Hepatocyte (in vitro differentiated cells): ENCODE results near the gene IFIT3. TPM values are rescaled to one million over a fixed set of nuclear protein-coding genes. Genes with fewer than 3 reads are reported as not detected.

Source experiments
- DNase-seq: peaks from one replicate; pipeline ENCODE4 v3.0.0-alpha.2; 2016; ENCODE audit warnings: low spot score
- H2AFZ ChIP-seq: fragments of 200-600 bp; sonication (generic); 2 replicates; pipeline ENCODE4 v1.6.0; 2016; ENCODE audit warnings: antibody characterized with exemption, mild to moderate bottlenecking
- H3K27ac ChIP-seq: fragments of 200-600 bp; sonication (generic); 2 replicates; pipeline ENCODE4 v1.5.1; 2016; ENCODE audit warnings: mild to moderate bottlenecking
- H3K27me3 ChIP-seq: fragments of 200-600 bp; sonication (generic); 2 replicates; pipeline ENCODE4 v1.6.1; 2016
- H3K36me3 ChIP-seq: fragments of 200-600 bp; sonication (generic); replicated peaks from 2 replicates; pipeline ENCODE4 v1.5.1; 2016; ENCODE audit warnings: low read depth; ENCODE audit not compliant: insufficient read depth
- H3K4me1 ChIP-seq: fragments of 200-600 bp; sonication (generic); 2 replicates; pipeline ENCODE4 v1.5.1; 2016; ENCODE audit warnings: mild to moderate bottlenecking, moderate library complexity; ENCODE audit not compliant: insufficient read depth
- H3K4me2 ChIP-seq: fragments of 200-600 bp; sonication (generic); 2 replicates; pipeline ENCODE4 v1.6.0; 2016
- H3K4me3 ChIP-seq: fragments of 200-600 bp; sonication (generic); 2 replicates; pipeline ENCODE4 v1.5.1; 2016; ENCODE audit warnings: mild to moderate bottlenecking
- H3K79me2 ChIP-seq: fragments of 200-600 bp; sonication (generic); 2 replicates; pipeline ENCODE4 v1.6.0; 2017; ENCODE audit warnings: mild to moderate bottlenecking
- H3K9me2 ChIP-seq: fragments of 200-600 bp; sonication (generic); replicated peaks from 2 replicates; pipeline ENCODE4 v1.6.0; 2017; ENCODE audit warnings: mild to moderate bottlenecking; ENCODE audit not compliant: insufficient read depth
- H3K9me3 ChIP-seq: fragments of 200-600 bp; sonication (generic); 2 replicates; pipeline ENCODE4 v1.5.1; 2016; ENCODE audit warnings: low read depth, mild to moderate bottlenecking
- H4K20me1 ChIP-seq: fragments of 200-600 bp; sonication (generic); 2 replicates; pipeline ENCODE4 v1.6.0; 2016; ENCODE audit warnings: mild to moderate bottlenecking; ENCODE audit not compliant: insufficient read depth, poor library complexity, severe bottlenecking
- EZH2 ChIP-seq: fragments of 200-600 bp; sonication (generic); IDR thresholded peaks from 2 replicates; pipeline ENCODE4 v1.6.1; 2016; ENCODE audit warnings: antibody characterized with exemption, mild to moderate bottlenecking, borderline replicate concordance
- EZH2phosphoT487 ChIP-seq: fragments of 200-600 bp; sonication (generic); IDR thresholded peaks from one replicate; pipeline ENCODE4 v1.6.1; 2018; ENCODE audit warnings: antibody characterized with exemption, mild to moderate bottlenecking, low read depth, moderate library complexity; ENCODE audit not compliant: unreplicated experiment, severe bottlenecking
- WGBS: methylation state at CpG from one replicate; pipeline ENCODE4 v1.1.6; 2016; ENCODE audit warnings: low lambda C conversion rate; ENCODE audit errors: missing lambda C conversion rate; 5-methylcytosine and 5-hydroxymethylcytosine counted together
- polyA plus RNA-seq: library from polyadenylated mRNA; unstranded; fragments of >200 nt; fragmentation: Nextera tagmentation; extraction: Ambion mirVana; gene quantifications from 2 replicates; pipeline ENCODE4 v1.2.1, GENCODE V29; 2016
- total RNA-seq: library from RNA; depleted of rRNA; stranded (reverse); fragments of >200 nt; gene quantifications from 2 replicates; pipeline ENCODE4 v1.2.3, GENCODE V29; 2014
- TF ChIP-seq, protein P1 (sequence below): fragments of 200-600 bp; sonication (generic); IDR thresholded peaks from 2 replicates; pipeline ENCODE4 v1.5.1; 2016; ENCODE audit warnings: antibody characterized with exemption, mild to moderate bottlenecking; ENCODE audit not compliant: poor library complexity

Gene IFIT3
- total and polyA plus RNA-seq, 2 experiments from 2014 or later = 8.6 to 10.8 TPM

- TF ChIP-seq, protein P1, sequence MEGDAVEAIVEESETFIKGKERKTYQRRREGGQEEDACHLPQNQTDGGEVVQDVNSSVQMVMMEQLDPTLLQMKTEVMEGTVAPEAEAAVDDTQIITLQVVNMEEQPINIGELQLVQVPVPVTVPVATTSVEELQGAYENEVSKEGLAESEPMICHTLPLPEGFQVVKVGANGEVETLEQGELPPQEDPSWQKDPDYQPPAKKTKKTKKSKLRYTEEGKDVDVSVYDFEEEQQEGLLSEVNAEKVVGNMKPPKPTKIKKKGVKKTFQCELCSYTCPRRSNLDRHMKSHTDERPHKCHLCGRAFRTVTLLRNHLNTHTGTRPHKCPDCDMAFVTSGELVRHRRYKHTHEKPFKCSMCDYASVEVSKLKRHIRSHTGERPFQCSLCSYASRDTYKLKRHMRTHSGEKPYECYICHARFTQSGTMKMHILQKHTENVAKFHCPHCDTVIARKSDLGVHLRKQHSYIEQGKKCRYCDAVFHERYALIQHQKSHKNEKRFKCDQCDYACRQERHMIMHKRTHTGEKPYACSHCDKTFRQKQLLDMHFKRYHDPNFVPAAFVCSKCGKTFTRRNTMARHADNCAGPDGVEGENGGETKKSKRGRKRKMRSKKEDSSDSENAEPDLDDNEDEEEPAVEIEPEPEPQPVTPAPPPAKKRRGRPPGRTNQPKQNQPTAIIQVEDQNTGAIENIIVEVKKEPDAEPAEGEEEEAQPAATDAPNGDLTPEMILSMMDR = no peak
- no peak for TF ChIP-seq EZH2
Measured at GRCh38 chr10:89295597-89295996, 32.2 kb upstream of the IFIT3 start.

DNA sequence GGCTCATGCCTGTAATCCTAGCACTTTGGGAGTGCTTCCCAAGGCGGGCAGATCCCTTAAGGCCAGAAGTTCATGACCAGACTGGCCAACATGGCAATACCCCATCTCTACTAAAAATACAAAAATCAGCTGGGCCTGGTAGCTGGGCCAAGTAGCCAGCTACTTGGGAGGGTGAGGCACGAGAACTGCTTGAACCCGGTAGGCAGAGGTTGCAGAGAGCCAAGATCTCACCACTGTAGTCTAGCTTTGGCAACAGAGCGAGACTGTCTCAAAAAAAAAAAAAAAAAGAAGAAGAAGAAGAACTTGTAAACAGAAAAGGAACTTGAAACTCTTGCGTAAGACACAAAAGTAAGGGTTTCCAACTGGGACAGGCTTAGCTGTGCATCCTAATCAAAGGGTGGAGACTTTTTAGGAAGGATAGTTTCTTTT, 31.6 kb upstream of the IFIT3 start:
- Histone ChIP-seq H3K4me2 (peak overlapping the region; percentile 3), H3K27ac (peak overlapping the region; percentile 62)
- 88% methylated on average over 5 of the region's 5 CpGs for WGBS

More at GRCh38 chr10:89295597-89295996, 32.2 kb upstream of the IFIT3 start:
- Histone ChIP-seq H2AFZ (no peak overlapping the region), H3K4me1 (no peaks in the 10 kb centered on the region), H3K27me3 (no peaks in the 10 kb centered on the region), H3K27ac (peak overlapping the region; percentile 62), H3K36me3 (no peaks in the 10 kb centered on the region), H3K9me3 (no peaks in the 10 kb centered on the region), H3K9me2 (no peaks in the 10 kb centered on the region), H3K4me2 (peak overlapping the region; percentile 3), H4K20me1 (no peaks in the 10 kb centered on the region), H3K79me2 (no peaks in the 10 kb centered on the region), H3K4me3 (no peak overlapping the region)
- peak; percentile 18 for DNase-seq
- 76% methylated on average over 1 of the region's 1 CpG for WGBS

GRCh38 chr10:89297356-89297755, 30.4 kb upstream of the IFIT3 start:
- Histone ChIP-seq H4K20me1 (no peaks in the 10 kb centered on the region), H3K4me2 (no peak overlapping the region), H2AFZ (no peak overlapping the region), H3K9me2 (no peaks in the 10 kb centered on the region), H3K79me2 (no peaks in the 10 kb centered on the region), H3K4me3 (no peak overlapping the region), H3K4me1 (peaks cover 5% of the 10 kb centered on the region), H3K36me3 (no peaks in the 10 kb centered on the region), H3K9me3 (no peaks in the 10 kb centered on the region), H3K27me3 (no peaks in the 10 kb centered on the region), H3K27ac (no peak overlapping the region)
- TF ChIP-seq EZH2phosphoT487 (no peak), EZH2 (no peak)
- TF ChIP-seq, protein P1 = no peak
- WGBS = 94% methylated on average over 4 of the region's 4 CpGs
- DNase-seq = no peak

More for the DNA sequence above, 31.6 kb upstream of the IFIT3 start:
- Histone ChIP-seq H3K27me3 (no peaks in the 10 kb centered on the region), H4K20me1 (no peaks in the 10 kb centered on the region), H3K79me2 (no peaks in the 10 kb centered on the region), H3K4me1 (peaks cover 2% of the 10 kb centered on the region), H3K9me3 (no peaks in the 10 kb centered on the region), H3K36me3 (no peaks in the 10 kb centered on the region), H3K4me3 (no peak overlapping the region), H3K9me2 (no peaks in the 10 kb centered on the region), H2AFZ (no peak overlapping the region)
- TF ChIP-seq EZH2 (no peak), EZH2phosphoT487 (no peak)
- TF ChIP-seq, protein P1 = no peak
- DNase-seq = no peak

GRCh38 chr10:89297791-89298190, 30.0 kb upstream of the IFIT3 start:
- Histone ChIP-seq H3K79me2 (no peaks in the 10 kb centered on the region), H3K36me3 (no peaks in the 10 kb centered on the region), H3K4me1 (peaks cover 5% of the 10 kb centered on the region), H3K9me3 (no peaks in the 10 kb centered on the region), H3K9me2 (no peaks in the 10 kb centered on the region), H3K27ac (no peak overlapping the region), H3K4me2 (no peak overlapping the region), H3K4me3 (no peak overlapping the region), H2AFZ (no peak overlapping the region), H4K20me1 (no peaks in the 10 kb centered on the region), H3K27me3 (no peaks in the 10 kb centered on the region)
- no peak for DNase-seq
- 97% methylated on average over 5 of the region's 5 CpGs for WGBS
- TF ChIP-seq EZH2 (no peak), EZH2phosphoT487 (no peak)
- TF ChIP-seq, protein P1 = no peak
